H1 (cell line): ENCODE data around the gene BBLN. TPM values are rescaled to one million over a fixed set of nuclear protein-coding genes. Genes with fewer than 3 reads are reported as not detected.

Source experiments
- CTCF ChIA-PET: fragments of 300-600 bp; sonication (Branson Sonifier 250); formaldehyde crosslinking; loops from one replicate; lab custom pipeline; 2021; ENCODE audit not compliant: partially characterized antibody; lab: Charles Lee
- POLR2A ChIA-PET: fragments of 300-600 bp; sonication (Branson Sonifier 250); formaldehyde crosslinking; loops from one replicate; lab custom pipeline; 2021; ENCODE audit warnings: inconsistent platforms; ENCODE audit not compliant: partially characterized antibody; lab: Charles Lee
- DNase-seq, 2 experiments: peaks; one replicate each; pipeline versions ENCODE4 v3.0.0 to v3.0.0-alpha.2; 2010 to 2022; ENCODE audit warnings: low spot score in 2 of 2, low read depth in 1 of 2, mixed read lengths in 1 of 2
- FAIRE-seq: peaks from 2 replicates; lab custom pipeline; 2011; peaks lifted over from hg19 to GRCh38; lab: Jason Lieb, UNC
- H2AFZ ChIP-seq: 2 replicates; pipeline ENCODE4 v1.8.1; 2012; ENCODE audit warnings: low read length, inconsistent platforms
- H2AK5ac ChIP-seq: 2 replicates; pipeline ENCODE4 v1.6.1; 2013; ENCODE audit warnings: low read depth, low read length
- H2BK120ac ChIP-seq: replicated peaks from 2 replicates; pipeline ENCODE3; 2013; ENCODE audit warnings: low read depth, low read length, inconsistent platforms
- H2BK12ac ChIP-seq: 2 replicates; pipeline ENCODE4 v1.6.1; 2013; ENCODE audit warnings: low read depth, low read length
- H2BK15ac ChIP-seq: 2 replicates; pipeline ENCODE4 v1.6.1; 2013; ENCODE audit warnings: low read length
- H2BK20ac ChIP-seq: 2 replicates; pipeline ENCODE4 v1.6.1; 2013; ENCODE audit warnings: low read length
- H2BK5ac ChIP-seq: 2 replicates; pipeline ENCODE4 v1.6.1; 2013; ENCODE audit warnings: low read depth, low read length
- H3K14ac ChIP-seq: 2 replicates; pipeline ENCODE4 v1.6.1; 2013; ENCODE audit warnings: inconsistent platforms; ENCODE audit not compliant: insufficient read length
- H3K18ac ChIP-seq: 2 replicates; pipeline ENCODE4 v1.6.1; 2013; ENCODE audit warnings: low read length; ENCODE audit errors: extremely low read depth
- H3K23ac ChIP-seq: 2 replicates; pipeline ENCODE4 v1.6.1; 2013; ENCODE audit warnings: inconsistent platforms; ENCODE audit not compliant: insufficient read length
- H3K23me2 ChIP-seq: 2 replicates; pipeline ENCODE4 v1.6.1; 2013; ENCODE audit warnings: low read depth, low read length
- H3K27ac ChIP-seq: 2 replicates; pipeline ENCODE4 v1.6.1; 2011; ENCODE audit warnings: low read depth, low read length, inconsistent platforms
- H3K27me3 ChIP-seq, 4 experiments: replicated peaks in 1 of 4; 1 replicate in 1 of 4; 2 replicates in 3 of 4; pipeline versions ENCODE4 v1.6.1 to v1.8.1; 2011 to 2013; ENCODE audit warnings: low read length in 3 of 4, mild to moderate bottlenecking in 3 of 4, inconsistent platforms in 2 of 4, mixed read lengths in 2 of 4, moderate library complexity in 1 of 4; ENCODE audit not compliant: control insufficient read depth in 3 of 4, insufficient read depth in 3 of 4; ENCODE audit errors: extremely low read depth in 1 of 4
- H3K36me3 ChIP-seq, 4 experiments: 2 replicates each; pipeline versions ENCODE4 v1.6.1 to v1.8.1; 2011 to 2013; ENCODE audit warnings: mild to moderate bottlenecking in 4 of 4, low read length in 3 of 4, moderate library complexity in 2 of 4, control low read depth in 1 of 4, inconsistent platforms in 1 of 4; ENCODE audit not compliant: insufficient read depth in 4 of 4, control insufficient read depth in 2 of 4
- H3K4ac ChIP-seq: replicated peaks from 2 replicates; pipeline ENCODE3; 2013; ENCODE audit warnings: low read length, low read depth, mixed read lengths, inconsistent platforms; ENCODE audit not compliant: insufficient read length
- H3K4me1 ChIP-seq, 4 experiments: replicated peaks in 1 of 4; 1 replicate in 1 of 4; 2 replicates in 3 of 4; pipeline versions ENCODE4 v1.6.1 to v1.8.1; 2011 to 2013; ENCODE audit warnings: low read length in 3 of 4, inconsistent platforms in 2 of 4, mixed read lengths in 1 of 4; ENCODE audit not compliant: insufficient read depth in 4 of 4, control insufficient read depth in 3 of 4
- H3K4me2 ChIP-seq, 2 experiments: 2 replicates each; pipeline versions ENCODE4 v1.6.1 to v1.8.1; 2011 to 2013; ENCODE audit warnings: low read depth in 2 of 2, low read length in 2 of 2, control low read depth in 1 of 2, inconsistent platforms in 1 of 2, mild to moderate bottlenecking in 1 of 2; ENCODE audit not compliant: insufficient read depth in 1 of 2
- H3K4me3 ChIP-seq, 4 experiments: fragments of 200-600, 300-600 bp in 1 of 4; sonication (generic), shearing (Covaris generic), sonication (Bioruptor Twin) in 1 of 4; 2 replicates each; pipeline versions ENCODE4 v1.5.1 to v1.8.1; 2011 to 2016; ENCODE audit warnings: low read length in 4 of 4, low read depth in 3 of 4, control low read depth in 2 of 4, inconsistent platforms in 2 of 4, mild to moderate bottlenecking in 2 of 4, mixed read lengths in 1 of 4, moderate library complexity in 1 of 4; ENCODE audit not compliant: insufficient read depth in 2 of 4; ENCODE audit errors: extremely low read depth in 1 of 4
- H3K56ac ChIP-seq: replicated peaks from 2 replicates; pipeline ENCODE3; 2013; ENCODE audit warnings: low read depth, mild to moderate bottlenecking, mixed read lengths, low read length, inconsistent platforms; ENCODE audit not compliant: insufficient read length
- H3K79me1 ChIP-seq: 2 replicates; pipeline ENCODE4 v1.6.1; 2013; ENCODE audit warnings: low read depth, low read length, control low read depth
- H3K79me2 ChIP-seq, 2 experiments: 2 replicates each; pipeline versions ENCODE4 v1.6.1 to v1.8.1; 2012 to 2013; ENCODE audit warnings: low read length in 2 of 2, mild to moderate bottlenecking in 2 of 2, inconsistent platforms in 1 of 2; ENCODE audit not compliant: insufficient read depth in 2 of 2, control insufficient read depth in 1 of 2
- H3K9ac ChIP-seq, 4 experiments: replicated peaks in 1 of 4; 1 replicate in 1 of 4; 2 replicates in 3 of 4; pipeline versions ENCODE4 v1.6.1 to v1.8.1; 2011 to 2013; ENCODE audit warnings: low read depth in 3 of 4, low read length in 3 of 4, control low read depth in 2 of 4, mild to moderate bottlenecking in 2 of 4, moderate library complexity in 2 of 4, inconsistent platforms in 1 of 4; ENCODE audit errors: extremely low read depth in 1 of 4
- H3K9me3 ChIP-seq, 2 experiments: 2 replicates each; pipeline versions ENCODE4 v1.6.1 to v1.8.1; 2012 to 2013; ENCODE audit warnings: mild to moderate bottlenecking in 2 of 2, moderate library complexity in 2 of 2, control low read depth in 1 of 2, inconsistent platforms in 1 of 2, low read depth in 1 of 2, low read length in 1 of 2, mixed read lengths in 1 of 2; ENCODE audit not compliant: insufficient read depth in 2 of 2
- H4K20me1 ChIP-seq, 2 experiments: replicated peaks in 1 of 2; 2 replicates each; pipeline versions ENCODE3 to v1.8.1; 2011 to 2013; ENCODE audit warnings: inconsistent platforms in 2 of 2, low read length in 2 of 2, mild to moderate bottlenecking in 1 of 2; ENCODE audit not compliant: insufficient read depth in 2 of 2, control insufficient read depth in 1 of 2
- H4K5ac ChIP-seq: 2 replicates; pipeline ENCODE4 v1.6.1; 2013; ENCODE audit warnings: low read length, low read depth, mixed read lengths, inconsistent platforms; ENCODE audit not compliant: insufficient read length
- H4K8ac ChIP-seq: 2 replicates; pipeline ENCODE4 v1.8.0; 2013; ENCODE audit warnings: mild to moderate bottlenecking, moderate library complexity, low read length, inconsistent platforms; ENCODE audit not compliant: insufficient read depth; ENCODE audit errors: extremely low read depth
- H4K91ac ChIP-seq: replicated peaks from 2 replicates; pipeline ENCODE3; 2013; ENCODE audit warnings: low read length, mixed read lengths, inconsistent platforms; ENCODE audit not compliant: insufficient read length
- ASH2L ChIP-seq: fragments of 200-600, 300-600 bp; sonication (generic); IDR thresholded peaks from one replicate; pipeline ENCODE4 v1.7.1; 2017; ENCODE audit warnings: low read length
- CBX8 ChIP-seq: fragments of 300-800, 300-1000 bp; sonication (generic); IDR thresholded peaks from 2 replicates; pipeline ENCODE4 v1.7.1; 2016; ENCODE audit warnings: low read depth, low read length, borderline replicate concordance
- CREB1 ChIP-seq: IDR thresholded peaks from 2 replicates; pipeline ENCODE4 v1.6.1; 2012; ENCODE audit warnings: inconsistent platforms
- GABPA ChIP-seq: IDR thresholded peaks from 2 replicates; pipeline ENCODE4 v1.6.1; 2011; ENCODE audit warnings: mild to moderate bottlenecking, low read length, moderate library complexity, borderline replicate concordance; ENCODE audit not compliant: insufficient read depth
- HDAC2 ChIP-seq, 2 experiments: fragments of 300-600 bp in 1 of 2; sonication (generic) in 1 of 2; IDR thresholded peaks; 2 replicates each; pipeline ENCODE4 v1.6.1; 2011 to 2012; ENCODE audit warnings: low read depth in 2 of 2, low read length in 2 of 2, mild to moderate bottlenecking in 2 of 2, moderate library complexity in 2 of 2, borderline replicate concordance in 1 of 2, inconsistent platforms in 1 of 2
- KDM5A ChIP-seq: fragments of 200-600 bp; IDR thresholded peaks from 2 replicates; pipeline ENCODE4 v1.7.1; 2012; ENCODE audit warnings: mild to moderate bottlenecking, low read length, inconsistent platforms, mixed read lengths
- NRF1 ChIP-seq: IDR thresholded peaks from 2 replicates; pipeline ENCODE4 v1.6.1; 2011; ENCODE audit warnings: mild to moderate bottlenecking, low read depth, low read length, improper control_type of control experiment
- RXRA ChIP-seq: IDR thresholded peaks from 2 replicates; pipeline ENCODE4 v1.6.1; 2011; ENCODE audit warnings: low read depth, mild to moderate bottlenecking, low read length, moderate library complexity; ENCODE audit not compliant: insufficient read depth
- SP1 ChIP-seq: IDR thresholded peaks from 2 replicates; pipeline ENCODE4 v1.6.1; 2011; ENCODE audit warnings: low read depth, low read length
- SP4 ChIP-seq: IDR thresholded peaks from 2 replicates; pipeline ENCODE4 v1.6.1; 2012; ENCODE audit warnings: low read length, inconsistent platforms
- TAF7 ChIP-seq: optimal IDR thresholded peaks from 2 replicates; pipeline ENCODE3; 2011; ENCODE audit warnings: low read depth, mild to moderate bottlenecking, inconsistent platforms, low read length, moderate library complexity, borderline replicate concordance
- TEAD4 ChIP-seq: IDR thresholded peaks from 2 replicates; pipeline ENCODE4 v1.6.1; 2012; ENCODE audit warnings: low read depth, low read length, inconsistent platforms, mixed read lengths
- WGBS, 2 experiments: shearing (Covaris generic) in 1 of 2; methylation state at CpG; one replicate each; pipeline versions ENCODE4 v1.1.6 to v1.1.7; 2013 to 2015; ENCODE audit warnings: low lambda C conversion rate in 2 of 2, mixed read lengths in 2 of 2, inconsistent platforms in 1 of 2, low coverage in 1 of 2, missing lambda C conversion rate in 1 of 2; ENCODE audit not compliant: insufficient replicate concordance in 2 of 2, insufficient coverage in 1 of 2, insufficient read length in 1 of 2; ENCODE audit errors: extremely low coverage in 1 of 2, missing lambda C conversion rate in 1 of 2; 5-methylcytosine and 5-hydroxymethylcytosine counted together
- polyA plus RNA-seq, 7 experiments: library from polyadenylated mRNA; depleted of rRNA in 3 of 7; stranded (reverse) in 5 of 7; unstranded in 2 of 7; fragments of >200 nt in 5 of 7; fragments of 200-250 nt in 2 of 7; gene quantifications; 1 replicate in 5 of 7; 2 replicates in 1 of 7; 4 replicates in 1 of 7; pipeline versions ENCODE4 v1.2.1 to v1.2.3, GENCODE V29; 2011 to 2013; ENCODE audit warnings: missing spikeins in 2 of 7, mixed read lengths in 2 of 7
- total RNA-seq: library from RNA; stranded (reverse); fragmentation: NEBNext Ultra II Directional; extraction: Animal tissue kit (Norgen Biotek cat#: 25700); gene quantifications from 2 replicates; pipeline ENCODE4 v1.2.1, GENCODE V29; 2021

Gene BBLN
- total and polyA plus RNA-seq, 2 of the 8 experiments (the other 6 are each of a cell fraction or from before 2014, with no cell fraction given) = 63.1 to 164 TPM

- Histone ChIP-seq H4K8ac (no peak overlapping the region), H3K79me1 (no peaks in the 10 kb centered on the region), H3K79me2 (no peaks in the 10 kb centered on the region), H3K9me3 (no peaks in the 10 kb centered on the region), H3K56ac (no peak overlapping the region), H3K4me3 (no peak overlapping the region), H3K4ac (no peak overlapping the region), H2BK120ac (no peak overlapping the region), H3K27ac (no peak overlapping the region), H3K14ac (no peak overlapping the region), H3K23me2 (no peaks in the 10 kb centered on the region), H3K36me3 (peaks cover 3 to 48% (median 21%) of the 10 kb centered on the region in 4 experiments), H3K4me1 (peaks cover 0 to under 1% (median 0%) of the 10 kb centered on the region in 4 experiments; a peak in 1 of 7 replicates), H2BK5ac (no peak overlapping the region), H4K5ac (no peak overlapping the region), H3K18ac (no peak overlapping the region), H4K20me1 (peaks cover 3 to 4% of the 10 kb centered on the region in 2 experiments), H3K4me2 (no peak overlapping the region), H3K27me3 (no peaks in the 10 kb centered on the region), H3K23ac (no peak overlapping the region), H2AFZ (no peak overlapping the region), H2BK15ac (no peak overlapping the region), H2AK5ac (no peak overlapping the region), H4K91ac (no peak overlapping the region), H2BK12ac (no peak overlapping the region), H3K9ac (no peak overlapping the region), H2BK20ac (no peak overlapping the region)
- TF ChIP-seq GABPA (no peak), SP4 (no peak), ASH2L (no peak), RXRA (no peak), SP1 (no peak), NRF1 (no peak), TAF7 (no peak), CBX8 (no peak), CREB1 (no peak), HDAC2 (IDR thresholded peaks at IDR 0.05; ENCODE audit: borderline replicate concordance in 1 of 2, low read depth in 2 of 2, low read length in 2 of 2) (no peak), TEAD4 (no peak), KDM5A (no peak)
- FAIRE-seq = no peak
- DNase-seq = no peak
- WGBS, 2 experiments = 79 to 100% methylated on average over 1 to 8 of the region's 8 CpGs
- CTCF ChIA-PET = interaction anchor here (1.0 to 1.3 kb wide), 2 partner anchors 17 to 20 kb away, joined by 4 read pairs; no protein-coding TSS in a partner anchor
- POLR2A ChIA-PET = interaction anchor here (1.0 to 1.7 kb wide), 4 partner anchors 8 to 67 kb away, joined by 3 to 6 read pairs (median 4); no protein-coding TSS in a partner anchor
These were observed 8.8 kb downstream of the BBLN start for GRCh38 chr9:128168731-128169308.
